CD14-positive monocyte (primary cell): Measurements from ENCODE around the gene KRTAP10-2. TPM values are rescaled to one million over a fixed set of nuclear protein-coding genes. Genes with fewer than 3 reads are reported as not detected.
A peak's percentile ranks its signal among the peaks of the same experiment; 100 is the strongest.

Source experiments
- DNase-seq, 3 donors: peaks; one replicate each; pipeline ENCODE4 v3.0.0-alpha.2; 2011 to 2022
- H2AFZ ChIP-seq: 2 replicates; pipeline ENCODE4 v1.6.0; 2012; ENCODE audit warnings: mild to moderate bottlenecking, low read depth, low read length, inconsistent platforms; ENCODE audit not compliant: insufficient read depth, poor library complexity, severe bottlenecking
- H3K27ac ChIP-seq, 2 donors: 1 replicate in 1 of 2; 2 replicates in 1 of 2; pipeline ENCODE4 v1.5.1; 2012 to 2013; ENCODE audit warnings: low read length in 2 of 2, control low read depth in 1 of 2, inconsistent platforms in 1 of 2, low read depth in 1 of 2, mild to moderate bottlenecking in 1 of 2
- H3K27me3 ChIP-seq, 2 donors: one replicate each; pipeline versions ENCODE4 v1.6.0 to v1.6.1; 2011 to 2013; ENCODE audit warnings: low read length in 2 of 2; ENCODE audit not compliant: control insufficient read depth in 2 of 2, insufficient read depth in 2 of 2
- H3K36me3 ChIP-seq, 2 donors: replicated peaks in 1 of 2; 1 replicate in 1 of 2; 2 replicates in 1 of 2; pipeline versions ENCODE4 v1.5.1 to v1.6.1; 2012 to 2013; ENCODE audit warnings: low read length in 2 of 2, control low read depth in 1 of 2, inconsistent platforms in 1 of 2, mild to moderate bottlenecking in 1 of 2; ENCODE audit not compliant: insufficient read depth in 2 of 2, control insufficient read depth in 1 of 2
- H3K4me1 ChIP-seq, 2 donors: 1 replicate in 1 of 2; 2 replicates in 1 of 2; pipeline versions ENCODE4 v1.5.1 to v1.6.1; 2012 to 2013; ENCODE audit warnings: low read length in 2 of 2, control low read depth in 1 of 2, inconsistent platforms in 1 of 2, mild to moderate bottlenecking in 1 of 2, moderate library complexity in 1 of 2; ENCODE audit not compliant: insufficient read depth in 2 of 2, control insufficient read depth in 1 of 2
- H3K4me2 ChIP-seq: replicated peaks from 2 replicates; pipeline ENCODE3; 2012; ENCODE audit warnings: low read length, moderate library complexity, mild to moderate bottlenecking; ENCODE audit not compliant: poor library complexity, severe bottlenecking; ENCODE audit errors: extremely low read depth
- H3K4me3 ChIP-seq, 3 experiments: fragments of 200-600 bp in 1 of 3; sonication (generic) in 1 of 3; replicated peaks in 1 of 3; 1 replicate in 2 of 3; 2 replicates in 1 of 3; pipeline ENCODE4 v1.5.1; 2011 to 2013; ENCODE audit warnings: low read length in 3 of 3, mild to moderate bottlenecking in 3 of 3, control low read depth in 2 of 3, low read depth in 2 of 3, inconsistent platforms in 1 of 3, moderate library complexity in 1 of 3
- H3K79me2 ChIP-seq: 2 replicates; pipeline ENCODE4 v1.6.0; 2012; ENCODE audit warnings: mild to moderate bottlenecking, control low read depth, inconsistent platforms, low read length, moderate library complexity; ENCODE audit not compliant: insufficient read depth
- H3K9ac ChIP-seq: 2 replicates; pipeline ENCODE4 v1.6.0; 2017; ENCODE audit warnings: low read length, mild to moderate bottlenecking; ENCODE audit not compliant: insufficient read depth, poor library complexity, severe bottlenecking
- H3K9me3 ChIP-seq, 2 donors: replicated peaks in 1 of 2; 1 replicate in 1 of 2; 2 replicates in 1 of 2; pipeline versions ENCODE4 v1.5.1 to v1.6.1; 2012 to 2013; ENCODE audit warnings: low read length in 2 of 2, control low read depth in 1 of 2; ENCODE audit not compliant: control insufficient read depth in 1 of 2, insufficient read depth in 1 of 2
- H4K20me1 ChIP-seq: 2 replicates; pipeline ENCODE4 v1.6.0; 2012; ENCODE audit warnings: mild to moderate bottlenecking, low read length, control low read depth, moderate library complexity; ENCODE audit not compliant: insufficient read depth
- H3K27ac Mint-ChIP-seq, 7 donors: one replicate each; pipeline ENCODE4 v1.8.0; 2020; ENCODE audit warnings: mild to moderate bottlenecking in 7 of 7, mixed read lengths in 7 of 7, moderate library complexity in 6 of 7, inconsistent platforms in 2 of 7
- H3K27me3 Mint-ChIP-seq, 3 donors: one replicate each; pipeline ENCODE4 v1.8.0; 2021 to 2022; ENCODE audit warnings: low read depth in 3 of 3, mild to moderate bottlenecking in 3 of 3, mixed read lengths in 3 of 3, moderate library complexity in 3 of 3, inconsistent platforms in 1 of 3
- H3K36me3 Mint-ChIP-seq, 2 donors: one replicate each; pipeline ENCODE4 v1.8.0; 2020; ENCODE audit warnings: mixed read lengths in 2 of 2, inconsistent platforms in 1 of 2, mild to moderate bottlenecking in 1 of 2
- H3K4me1 Mint-ChIP-seq: one replicate; pipeline ENCODE4 v1.8.0; 2020; ENCODE audit warnings: mild to moderate bottlenecking, mixed read lengths
- H3K4me3 Mint-ChIP-seq, 2 donors: one replicate each; pipeline ENCODE4 v1.8.0; 2020; ENCODE audit warnings: mild to moderate bottlenecking in 2 of 2, mixed read lengths in 2 of 2, moderate library complexity in 1 of 2
- H3K9me3 Mint-ChIP-seq, 7 donors: one replicate each; pipeline ENCODE4 v1.8.0; 2020 to 2022; ENCODE audit warnings: mixed read lengths in 7 of 7, mild to moderate bottlenecking in 6 of 7, moderate library complexity in 6 of 7, inconsistent platforms in 2 of 7
- WGBS: methylation state at CpG from one replicate; pipeline ENCODE4 v1.1.5; 2013; ENCODE audit warnings: missing lambda C conversion rate; ENCODE audit not compliant: insufficient coverage; 5-methylcytosine and 5-hydroxymethylcytosine counted together
- intact Hi-C, 2 donors: fragments of 100-400 bp; cut with micrococcal nuclease; formaldehyde crosslinking; loops; one replicate each; pipeline versions ENCODE4 v1.15.0 to v1.15.1; 2023
- polyA plus RNA-seq, 3 donors: library from polyadenylated mRNA; depleted of rRNA in 1 of 3; unstranded in 2 of 3; stranded (reverse) in 1 of 3; fragments of 300-500 nt in 2 of 3; fragments of >200 nt in 1 of 3; fragmentation: Illumina TruSeq in 2 of 3; gene quantifications; 1 replicate in 2 of 3; 2 replicates in 1 of 3; pipeline ENCODE4 v1.2.3, GENCODE V29; 2012 to 2021
- TF ChIP-seq, protein P1 (sequence below): fragments of 200-600 bp; IDR thresholded peaks from one replicate; pipeline ENCODE4 v1.8.0; 2022; ENCODE audit warnings: antibody characterized with exemption, mild to moderate bottlenecking

The KRTAP10-2 gene
- polyA plus RNA-seq, 3 donors, result not detected

DNA sequence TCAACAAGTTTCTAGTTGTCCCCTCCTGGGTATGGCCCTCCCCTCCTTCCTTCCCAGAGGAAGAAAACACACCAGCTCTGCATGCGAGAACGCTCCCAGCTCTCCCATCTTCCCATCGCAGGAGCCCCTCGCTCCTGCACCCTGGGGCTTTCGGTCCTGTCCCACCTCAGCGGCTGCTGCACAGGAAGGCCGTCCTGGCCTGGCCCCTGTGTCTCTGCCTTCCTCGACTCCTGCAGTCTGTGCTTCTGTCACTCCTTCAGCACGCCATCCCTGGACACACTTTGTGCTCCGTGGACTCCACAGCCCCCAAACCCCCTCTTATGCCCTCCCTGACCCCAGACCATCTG is 34.5 kb downstream of the KRTAP10-2 start:
- no peak overlapping the region for H3K4me3 ChIP-seq
- no peak overlapping the region for H3K4me2 ChIP-seq
- H3K36me3 ChIP-seq, result no peaks in the 10 kb centered on the region
- Mint-ChIP-seq H3K4me1 (peaks cover 3% of the 10 kb centered on the region), H3K4me3 (no peak overlapping the region), H3K36me3 (no peaks in the 10 kb centered on the region), H3K27me3 (peaks cover 0 to 4% (median 3%) of the 10 kb centered on the region in 3 donors), H3K27ac (peak overlapping the region in 1 of 7 donors; percentile 1), H3K9me3 (peaks cover 0 to 16% (median 2%) of the 10 kb centered on the region in 7 donors)
- no peaks in the 10 kb centered on the region for H3K79me2 ChIP-seq
- H2AFZ ChIP-seq, result no peak overlapping the region
- H4K20me1 ChIP-seq, result no peaks in the 10 kb centered on the region
- no peaks in the 10 kb centered on the region for H3K4me1 ChIP-seq
- H3K27ac ChIP-seq, result no peak overlapping the region
- H3K9me3 ChIP-seq, result peaks cover 0 to 4% of the 10 kb centered on the region in 2 donors
- H3K9ac ChIP-seq, result no peak overlapping the region
- WGBS, result 96% methylated on average over 9 of the region's 10 CpGs
- intact Hi-C loops, result no loop called here
- TF ChIP-seq, protein P1, sequence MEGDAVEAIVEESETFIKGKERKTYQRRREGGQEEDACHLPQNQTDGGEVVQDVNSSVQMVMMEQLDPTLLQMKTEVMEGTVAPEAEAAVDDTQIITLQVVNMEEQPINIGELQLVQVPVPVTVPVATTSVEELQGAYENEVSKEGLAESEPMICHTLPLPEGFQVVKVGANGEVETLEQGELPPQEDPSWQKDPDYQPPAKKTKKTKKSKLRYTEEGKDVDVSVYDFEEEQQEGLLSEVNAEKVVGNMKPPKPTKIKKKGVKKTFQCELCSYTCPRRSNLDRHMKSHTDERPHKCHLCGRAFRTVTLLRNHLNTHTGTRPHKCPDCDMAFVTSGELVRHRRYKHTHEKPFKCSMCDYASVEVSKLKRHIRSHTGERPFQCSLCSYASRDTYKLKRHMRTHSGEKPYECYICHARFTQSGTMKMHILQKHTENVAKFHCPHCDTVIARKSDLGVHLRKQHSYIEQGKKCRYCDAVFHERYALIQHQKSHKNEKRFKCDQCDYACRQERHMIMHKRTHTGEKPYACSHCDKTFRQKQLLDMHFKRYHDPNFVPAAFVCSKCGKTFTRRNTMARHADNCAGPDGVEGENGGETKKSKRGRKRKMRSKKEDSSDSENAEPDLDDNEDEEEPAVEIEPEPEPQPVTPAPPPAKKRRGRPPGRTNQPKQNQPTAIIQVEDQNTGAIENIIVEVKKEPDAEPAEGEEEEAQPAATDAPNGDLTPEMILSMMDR, result no peak
- no peaks in the 10 kb centered on the region for H3K27me3 ChIP-seq
- DNase-seq, result no peak

DNA sequence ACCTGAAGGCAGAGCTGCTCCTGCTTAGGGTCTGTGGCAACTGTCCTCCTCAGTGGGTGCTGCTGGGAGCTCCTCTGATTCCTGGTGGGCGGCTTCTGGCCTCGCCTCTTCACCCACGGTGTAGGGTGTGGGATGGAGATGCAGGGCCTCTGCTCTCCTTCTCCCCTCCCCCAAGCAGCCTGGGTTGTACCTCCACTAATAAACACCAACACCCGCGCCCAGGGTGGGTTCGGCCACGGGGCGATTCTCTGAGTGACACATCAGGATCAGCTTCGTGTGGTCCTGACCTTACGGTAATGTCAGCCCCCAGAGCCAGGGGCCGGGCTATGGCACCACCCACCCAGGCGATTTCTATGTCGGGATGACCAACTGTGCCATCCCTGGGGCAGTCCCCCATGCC is 35.0 kb downstream of the KRTAP10-2 start:
- intact Hi-C loops, result no loop called here
- no peaks in the 10 kb centered on the region for H3K27me3 ChIP-seq
- H3K4me1 ChIP-seq, result no peaks in the 10 kb centered on the region
- H3K36me3 ChIP-seq, result no peaks in the 10 kb centered on the region
- H3K79me2 ChIP-seq, result no peaks in the 10 kb centered on the region
- Mint-ChIP-seq H3K36me3 (no peaks in the 10 kb centered on the region), H3K27me3 (peaks cover 0 to 5% (median 4%) of the 10 kb centered on the region in 3 donors), H3K4me3 (no peak overlapping the region), H3K27ac (no peak overlapping the region), H3K4me1 (peaks cover 3% of the 10 kb centered on the region), H3K9me3 (peaks cover 0 to 14% (median 2%) of the 10 kb centered on the region in 7 donors)
- TF ChIP-seq, protein P1, result no peak
- no peak overlapping the region for H3K4me2 ChIP-seq
- no peaks in the 10 kb centered on the region for H4K20me1 ChIP-seq
- 90% methylated on average over 9 of the region's 13 CpGs for WGBS
- no peak overlapping the region for H3K4me3 ChIP-seq
- no peak overlapping the region for H2AFZ ChIP-seq
- peaks cover 0 to 4% of the 10 kb centered on the region in 2 donors for H3K9me3 ChIP-seq
- no peak overlapping the region for H3K27ac ChIP-seq
- H3K9ac ChIP-seq, result no peak overlapping the region
- DNase-seq, result no peak
